Lower leg skin (tissue), 3 donors: ENCODE data around the gene CNTN4.

Experiments used
- CTCF ChIP-seq, 3 donors: fragments of 450-650 bp; IDR thresholded peaks; one replicate each; pipeline ENCODE4 v1.5.1; 2016; ENCODE audit warnings: antibody characterized with exemption in 3 of 3, mild to moderate bottlenecking in 3 of 3, moderate library complexity in 2 of 3
- POLR2A ChIP-seq, 2 donors: fragments of 450-650 bp; IDR thresholded peaks; one replicate each; pipeline ENCODE4 v1.6.1; 2016 to 2017; ENCODE audit warnings: antibody characterized with exemption in 2 of 2, mild to moderate bottlenecking in 1 of 2, moderate library complexity in 1 of 2

- no peak for TF ChIP-seq CTCF (IDR thresholded peaks at IDR 0.05)
- TF ChIP-seq POLR2A (IDR thresholded peaks at IDR 0.05) = no peak
Measured at GRCh38 chr3:2370317-2370716, 271.7 kb downstream of the CNTN4 start.
